Stimulated activated CD8-positive, alpha-beta memory T cell treated with anti-CD3 and anti-CD28 coated beads, Interleukin-15, amount 100 ng/mL, for 1 hour (primary cell): ENCODE measurements around the gene SPATA31A7.
"Not testable (repeated sequence)": the region's sequence is repeated elsewhere in the genome, so short reads cannot be mapped to it uniquely, and the experiment has no call there.

Experiments used
- DNase-seq: peaks from one replicate; pipeline ENCODE4 v3.0.0-alpha.2; 2020; ENCODE audit warnings: low read depth

The SPATA31A7 gene

DNA sequence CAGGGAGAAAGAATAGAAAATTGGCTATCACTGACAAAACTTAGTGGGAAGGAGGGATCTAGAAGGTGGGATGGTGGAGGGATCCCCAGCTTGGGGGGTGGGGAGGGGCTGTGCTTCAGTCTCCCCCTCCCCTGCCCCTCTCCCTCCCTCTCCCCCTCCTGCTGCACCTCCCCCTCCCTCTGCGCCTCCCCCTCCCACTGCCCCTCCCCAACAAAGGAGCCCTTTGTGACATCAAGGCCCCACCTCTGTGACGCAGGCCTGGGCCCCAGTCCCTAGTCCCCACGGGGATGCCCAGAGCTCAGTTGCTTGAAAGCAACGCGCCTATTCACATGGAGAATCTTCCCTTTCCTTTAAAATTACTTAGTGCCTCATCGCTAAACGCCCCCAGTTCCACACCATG lies at the start of gene SPATA31A7:
TSS of gene SPATA31A7 (plus strand) at position 301 of the 400 bp plus-strand sequence. CDS start at position 330, 29 bp downstream.
- not testable (repeated sequence) for DNase-seq

GRCh38 chr9:61226438-61226837 lies 36.6 kb downstream of the SPATA31A7 start:
- DNase-seq: not testable (repeated sequence)
